PC-9 (cell line): Measurements from ENCODE around the gene NT5C2.

Source experiments
- EZH2 ChIP-seq: fragments of 200-600 bp; sonication (generic); IDR thresholded peaks from 2 replicates; pipeline ENCODE4 v1.8.0; 2017; ENCODE audit warnings: antibody characterized with exemption, low read depth
- TF ChIP-seq, protein P1 (sequence below): fragments of 200-600 bp; sonication (generic); conservative IDR thresholded peaks from 2 replicates; pipeline ENCODE4 v1.6.1; 2017; ENCODE audit warnings: mixed run types, antibody characterized with exemption, mild to moderate bottlenecking, moderate library complexity

DNA sequence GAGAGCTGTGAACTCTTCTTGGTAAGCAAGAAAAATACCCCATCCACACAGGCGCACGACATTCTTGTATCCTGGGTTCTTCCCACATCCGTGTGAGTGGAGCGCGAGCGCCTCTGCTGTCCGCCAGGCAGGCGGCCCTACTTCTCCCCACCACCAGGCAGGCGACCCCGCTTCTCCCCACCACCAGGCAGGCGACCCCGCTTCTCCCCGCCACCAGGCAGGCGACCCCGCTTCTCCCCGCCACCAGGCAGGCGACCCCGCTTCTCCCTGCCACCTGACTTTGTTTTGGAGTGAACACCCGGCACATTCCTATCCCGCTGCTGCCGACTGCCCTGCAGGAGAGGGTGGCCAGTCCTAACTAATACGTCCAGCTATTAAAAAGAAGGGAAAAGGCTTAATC lies 120.8 kb downstream of the NT5C2 start:
- TF ChIP-seq, protein P1, sequence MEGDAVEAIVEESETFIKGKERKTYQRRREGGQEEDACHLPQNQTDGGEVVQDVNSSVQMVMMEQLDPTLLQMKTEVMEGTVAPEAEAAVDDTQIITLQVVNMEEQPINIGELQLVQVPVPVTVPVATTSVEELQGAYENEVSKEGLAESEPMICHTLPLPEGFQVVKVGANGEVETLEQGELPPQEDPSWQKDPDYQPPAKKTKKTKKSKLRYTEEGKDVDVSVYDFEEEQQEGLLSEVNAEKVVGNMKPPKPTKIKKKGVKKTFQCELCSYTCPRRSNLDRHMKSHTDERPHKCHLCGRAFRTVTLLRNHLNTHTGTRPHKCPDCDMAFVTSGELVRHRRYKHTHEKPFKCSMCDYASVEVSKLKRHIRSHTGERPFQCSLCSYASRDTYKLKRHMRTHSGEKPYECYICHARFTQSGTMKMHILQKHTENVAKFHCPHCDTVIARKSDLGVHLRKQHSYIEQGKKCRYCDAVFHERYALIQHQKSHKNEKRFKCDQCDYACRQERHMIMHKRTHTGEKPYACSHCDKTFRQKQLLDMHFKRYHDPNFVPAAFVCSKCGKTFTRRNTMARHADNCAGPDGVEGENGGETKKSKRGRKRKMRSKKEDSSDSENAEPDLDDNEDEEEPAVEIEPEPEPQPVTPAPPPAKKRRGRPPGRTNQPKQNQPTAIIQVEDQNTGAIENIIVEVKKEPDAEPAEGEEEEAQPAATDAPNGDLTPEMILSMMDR, result no peak
- TF ChIP-seq EZH2, result no peak
